Tongue (tissue), 2 donors: Measurements from ENCODE around the gene LRRC32. TPM values are rescaled to one million over a fixed set of nuclear protein-coding genes. Genes with fewer than 3 reads are reported as not detected.
"Not testable (repeated sequence)": the region's sequence is repeated elsewhere in the genome, so short reads cannot be mapped to it uniquely, and the experiment has no call there.

ENCODE experiments used
- DNase-seq: peaks from one replicate; pipeline ENCODE4 v3.0.0-alpha.2; 2015
- total RNA-seq: library from RNA; depleted of rRNA; stranded (reverse); fragments of >200 nt; gene quantifications from one replicate; pipeline ENCODE4 v1.2.3, GENCODE V29; 2014

LRRC32 gene
- total RNA-seq, 1 donor from 2014 or later: 22.1 TPM

DNA sequence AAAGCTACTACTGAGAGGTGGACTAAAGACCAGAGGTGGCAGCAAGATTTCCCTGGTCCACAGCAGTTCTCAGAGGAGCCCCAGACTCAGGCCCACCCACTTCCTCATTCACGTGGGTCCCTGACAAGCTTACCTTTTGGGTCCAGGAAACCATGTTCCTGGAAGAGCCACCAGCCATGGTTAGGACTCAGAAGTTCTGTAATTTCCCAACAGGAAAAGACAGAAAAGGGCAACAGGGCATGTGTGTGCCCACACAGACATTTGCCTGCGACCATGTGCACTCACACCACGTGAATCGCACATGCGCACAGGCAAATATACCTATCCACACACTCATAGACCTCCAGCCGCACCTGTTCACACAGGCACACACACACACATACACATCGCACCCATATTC lies 42.9 kb downstream of the LRRC32 start:
- DNase-seq: no peak

DNA sequence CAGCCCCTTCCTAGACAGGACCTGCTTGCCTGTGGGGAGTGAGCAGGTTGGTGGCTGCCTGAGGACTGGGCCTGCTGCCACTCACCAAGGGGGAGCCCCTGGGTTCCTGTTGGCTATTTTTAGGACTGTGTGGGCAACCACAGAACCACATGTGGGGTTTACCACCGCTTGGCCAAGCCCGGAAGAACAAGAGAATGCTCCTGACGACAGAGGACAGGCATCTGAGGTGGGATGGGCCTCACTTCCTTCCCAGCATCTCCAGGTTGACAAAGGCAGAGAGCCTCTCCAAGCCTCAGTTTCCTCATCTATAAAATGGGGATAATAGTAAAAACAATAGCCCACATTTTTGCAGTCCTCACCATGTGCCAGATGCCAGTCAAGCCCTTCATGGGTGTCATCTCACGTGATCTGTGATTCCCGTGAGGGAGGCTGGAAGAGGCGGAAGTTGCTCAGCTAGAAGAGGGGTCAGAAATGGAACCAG lies 43.6 kb downstream of the LRRC32 start:
- DNase-seq: no peak

DNA sequence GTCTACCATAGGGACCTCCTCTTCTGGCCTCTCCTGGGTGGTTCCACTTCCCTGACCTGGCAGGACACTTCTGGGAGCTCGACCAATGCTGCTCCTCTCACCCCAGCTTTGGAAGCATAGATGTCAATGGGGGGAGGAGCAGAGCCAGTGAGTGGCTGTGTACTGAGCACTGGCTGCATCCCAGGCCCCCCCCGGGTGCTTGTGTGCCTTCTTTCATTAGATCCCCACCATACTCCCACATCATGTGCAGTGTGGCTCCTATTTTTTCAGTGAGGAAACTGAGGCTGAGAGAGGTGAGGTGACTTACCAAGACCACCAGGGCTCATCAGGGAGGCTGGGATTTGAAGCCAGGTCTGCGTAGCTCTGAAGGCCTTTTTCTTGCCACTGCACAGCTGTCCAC lies 44.3 kb downstream of the LRRC32 start:
- DNase-seq: no peak

DNA sequence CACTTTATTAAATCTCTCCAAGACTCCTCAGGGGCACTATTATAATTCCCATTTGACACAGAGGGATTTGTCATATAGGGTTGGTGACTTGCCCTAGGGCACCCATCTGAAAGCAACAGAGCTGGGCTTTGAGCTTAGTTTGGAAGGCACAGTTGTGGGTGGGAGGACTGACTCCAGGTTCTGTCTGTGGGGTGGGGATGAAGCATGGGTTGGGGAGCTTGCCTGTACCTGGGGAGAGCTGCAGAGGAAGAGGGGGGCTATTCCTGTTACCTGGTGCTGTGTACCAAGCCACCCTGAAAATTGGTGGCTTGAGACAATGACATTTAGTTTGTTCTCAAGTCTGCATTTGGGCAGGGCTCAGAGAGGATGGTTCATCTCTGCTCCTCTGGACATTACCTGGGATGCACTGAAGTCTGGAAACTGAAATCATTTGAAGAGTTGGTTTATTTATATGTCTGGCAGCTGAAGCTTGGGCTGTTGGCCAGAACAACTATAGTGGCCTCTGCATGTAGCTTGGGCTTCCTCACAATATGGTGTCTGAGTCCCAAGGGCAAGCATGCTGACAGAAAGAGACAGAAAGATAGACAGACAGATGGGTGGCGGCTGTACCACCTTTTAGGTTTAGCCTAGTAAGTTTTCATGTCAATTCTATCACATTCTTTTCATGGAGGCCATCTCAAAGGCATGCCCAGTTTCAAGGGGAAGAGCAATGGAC lies 44.9 kb downstream of the LRRC32 start:
- no peak for DNase-seq

DNA sequence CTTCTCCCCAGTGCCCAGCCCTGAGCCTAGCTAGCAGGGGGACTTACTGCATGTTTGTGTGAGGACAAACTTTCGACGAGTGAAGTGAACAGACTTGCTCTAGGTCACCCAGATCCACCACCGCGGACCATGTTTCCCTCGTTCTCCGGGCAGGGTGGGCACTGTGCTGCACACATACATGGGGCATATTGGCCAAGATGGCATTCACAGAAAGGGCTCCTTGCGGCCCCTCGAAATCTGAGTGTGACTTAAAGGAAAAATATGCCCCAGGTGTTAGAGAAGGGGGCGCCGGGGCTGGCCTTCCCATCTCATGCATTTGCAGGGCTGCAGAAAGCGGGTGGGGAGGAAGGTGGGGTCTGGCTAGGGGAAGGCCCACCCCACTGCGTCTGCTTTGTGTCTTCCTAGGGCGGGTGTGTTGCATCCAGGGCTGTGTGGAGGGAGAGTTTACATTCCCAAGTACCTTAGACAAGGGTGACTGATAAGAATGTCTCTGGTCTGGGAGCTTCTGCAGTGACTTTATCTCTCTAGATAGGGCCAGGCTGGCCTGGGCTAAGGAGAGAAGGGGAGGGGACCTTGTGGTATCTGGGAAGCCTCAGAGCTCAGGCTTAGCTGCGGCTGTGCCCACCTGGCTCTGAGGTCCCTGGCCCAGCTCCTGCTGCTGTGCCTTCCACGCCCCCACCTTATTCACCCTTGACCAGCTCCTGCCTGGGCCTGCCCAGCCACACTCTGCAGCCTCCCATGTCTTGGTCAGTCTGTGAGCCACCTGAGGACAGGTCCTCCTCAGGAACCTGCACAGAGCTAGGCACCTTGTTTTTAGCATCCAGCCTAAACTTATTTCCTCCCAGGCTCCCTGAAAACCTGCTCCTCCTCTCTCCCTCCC lies 45.8 kb downstream of the LRRC32 start:
- no peak for DNase-seq

DNA sequence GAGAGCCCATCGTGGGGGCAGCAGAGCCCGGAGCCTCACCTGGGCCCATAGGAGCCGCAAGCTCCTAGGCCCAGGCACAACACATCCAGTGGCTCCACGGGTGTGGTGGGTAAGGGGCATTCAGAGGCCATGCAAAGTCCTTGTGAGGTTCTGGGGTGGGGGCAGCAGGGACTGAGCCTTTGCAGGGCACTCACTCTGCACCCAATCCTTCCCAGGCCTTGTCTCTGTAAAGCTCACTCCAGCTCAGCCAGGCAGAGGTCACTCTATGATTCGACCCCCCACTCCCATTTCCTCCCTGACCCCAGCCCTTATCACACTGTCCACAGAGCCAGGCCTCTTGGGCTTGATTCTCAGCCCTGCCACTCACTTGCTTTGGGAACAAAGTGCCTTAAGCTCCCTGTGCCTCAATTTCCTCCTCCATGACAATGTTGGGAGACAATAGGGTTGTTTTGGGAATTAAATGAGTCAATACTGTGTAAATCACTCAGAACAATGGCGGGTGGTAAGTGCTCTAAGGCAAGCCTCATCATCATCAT lies 46.6 kb downstream of the LRRC32 start:
- no peak for DNase-seq

DNA sequence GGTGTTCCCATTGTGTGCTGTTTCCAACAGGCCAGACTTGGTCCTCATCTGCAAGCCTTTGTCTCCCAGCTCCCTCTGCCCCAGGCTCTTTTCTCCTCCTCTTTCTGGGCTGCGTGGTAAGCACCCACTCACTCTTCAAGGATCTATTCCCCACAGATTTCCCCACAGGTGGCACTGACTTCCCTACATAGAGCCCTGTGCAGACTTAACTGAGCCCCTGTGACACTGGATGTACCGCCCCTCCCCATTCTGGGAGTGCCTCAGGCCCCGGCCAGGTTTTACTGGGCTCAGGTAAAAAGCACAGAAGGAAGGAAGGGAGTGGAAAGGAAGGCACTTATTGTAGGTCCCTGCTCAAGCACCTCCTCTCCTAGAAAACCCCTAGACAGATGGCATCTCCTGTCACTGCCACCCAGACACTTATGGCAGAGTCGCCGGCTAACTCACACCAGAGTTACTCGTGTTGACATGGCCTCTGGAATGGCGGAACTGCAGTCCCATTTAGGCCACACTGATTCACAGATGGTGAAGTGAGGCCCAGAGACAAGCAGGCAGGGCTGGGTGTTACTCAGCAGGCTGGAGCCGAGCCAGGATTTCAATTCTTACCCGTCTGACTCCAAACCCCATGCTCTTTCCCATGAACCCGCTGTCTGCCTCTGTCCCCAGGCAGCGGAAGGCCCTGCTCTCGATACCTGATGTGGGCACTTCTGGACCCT lies 47.2 kb downstream of the LRRC32 start:
- no peak for DNase-seq

DNA sequence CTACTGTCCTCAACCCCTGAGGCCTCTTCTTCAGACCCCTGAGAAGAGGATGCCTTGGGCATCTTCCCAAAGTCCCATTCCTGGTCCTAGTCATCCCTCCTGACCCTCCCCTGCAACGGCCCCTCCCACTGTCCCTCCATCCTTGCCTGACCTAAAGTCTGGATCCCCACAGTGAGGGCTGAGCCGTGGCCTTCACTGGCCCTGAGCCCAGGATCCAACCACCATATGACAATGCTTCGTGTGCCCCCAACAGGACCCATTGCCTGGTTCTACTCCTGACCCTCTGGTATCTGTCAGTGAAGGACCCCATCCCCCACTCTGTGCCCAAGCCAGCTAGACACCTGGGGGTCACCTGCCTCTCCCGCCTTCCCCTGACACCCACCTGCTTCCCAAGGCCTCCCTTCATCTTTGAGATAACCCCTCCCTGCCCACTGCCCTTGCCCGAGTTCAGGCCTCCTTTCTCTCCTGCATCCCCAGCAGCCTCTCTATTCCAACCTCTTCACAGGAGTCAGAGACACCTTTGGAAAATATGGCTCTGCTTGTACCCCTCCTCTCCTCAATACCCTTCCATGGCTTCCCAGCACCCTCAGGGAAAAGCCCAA lies 48.0 kb downstream of the LRRC32 start:
- DNase-seq: no peak

DNA sequence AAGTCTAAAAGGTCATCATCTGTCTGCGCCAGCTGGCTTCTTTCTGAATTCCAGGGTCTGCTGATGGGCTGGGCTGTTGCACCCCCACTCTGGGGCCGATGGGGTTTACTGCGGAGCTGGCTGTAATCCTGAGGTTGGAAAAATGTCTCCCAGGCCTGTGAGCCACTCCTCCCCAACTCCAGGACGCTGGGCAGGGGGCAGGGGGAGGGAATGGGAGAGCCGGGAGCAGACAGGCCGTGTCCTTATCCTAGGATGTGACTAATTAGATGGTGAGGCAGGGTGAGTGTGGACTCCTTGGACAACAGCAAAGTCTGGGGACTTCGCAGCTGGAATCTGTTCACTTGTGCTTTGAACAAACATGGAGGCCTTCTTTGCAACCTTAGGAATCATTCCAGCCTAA lies 48.7 kb downstream of the LRRC32 start:
- no peak for DNase-seq

DNA sequence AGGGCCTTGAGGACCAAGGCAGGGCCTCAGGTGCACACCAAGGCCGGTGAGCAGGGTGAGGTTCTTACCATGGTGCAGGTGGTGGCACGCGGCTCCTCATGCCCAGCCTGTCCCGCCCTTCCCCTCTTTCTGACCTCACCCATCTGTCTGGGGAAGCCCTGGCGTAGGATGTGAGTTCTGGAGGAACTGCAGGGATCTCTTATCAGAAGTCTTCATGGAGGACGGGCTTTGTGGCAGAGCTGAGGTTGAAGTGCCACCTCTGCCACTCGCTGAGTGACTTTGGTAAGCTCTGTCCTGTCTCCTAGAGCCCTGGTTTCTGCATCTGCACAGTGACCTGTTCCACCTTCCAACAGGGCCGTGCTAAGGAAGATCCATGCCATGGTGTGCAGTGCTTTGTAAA lies 49.1 kb downstream of the LRRC32 start:
- no peak for DNase-seq

DNA sequence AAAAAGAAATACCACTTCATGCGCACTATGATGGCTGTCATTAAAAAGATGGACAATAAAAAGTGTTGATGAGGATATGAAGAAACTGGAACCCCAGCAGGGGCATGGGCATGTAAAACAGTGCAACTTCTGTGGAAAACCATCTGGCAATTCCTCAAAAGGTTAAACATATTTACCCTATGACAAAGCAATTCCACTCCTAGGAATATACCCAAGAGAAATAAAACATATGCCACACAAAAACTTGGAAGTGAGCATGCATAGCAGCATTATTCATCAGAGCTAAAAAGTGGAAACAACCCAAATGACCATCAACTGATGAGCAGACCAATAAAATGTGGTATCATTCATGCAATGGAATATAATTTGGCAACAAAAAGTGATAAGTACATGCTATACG lies 50.1 kb downstream of the LRRC32 start:
- no peak for DNase-seq

DNA sequence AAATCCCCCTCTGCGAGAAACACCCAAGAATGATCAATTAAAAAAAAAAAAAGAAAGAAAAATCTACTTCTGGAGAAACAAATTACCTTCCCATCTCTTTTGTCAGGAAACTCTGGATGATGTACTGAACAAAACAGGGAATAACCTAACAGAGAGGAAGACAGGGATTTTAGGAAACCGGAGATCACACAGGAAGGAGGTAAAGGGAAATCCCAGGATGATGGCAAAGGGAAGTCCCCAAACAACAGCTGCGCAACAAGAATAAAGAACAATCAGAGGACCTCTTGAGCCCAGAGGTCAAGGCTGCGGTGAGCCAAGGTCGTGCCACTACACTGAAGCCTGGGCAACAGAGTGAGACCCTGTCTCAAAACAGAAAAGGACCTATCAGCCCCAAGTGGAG lies 50.7 kb downstream of the LRRC32 start:
- DNase-seq: not testable (repeated sequence)

DNA sequence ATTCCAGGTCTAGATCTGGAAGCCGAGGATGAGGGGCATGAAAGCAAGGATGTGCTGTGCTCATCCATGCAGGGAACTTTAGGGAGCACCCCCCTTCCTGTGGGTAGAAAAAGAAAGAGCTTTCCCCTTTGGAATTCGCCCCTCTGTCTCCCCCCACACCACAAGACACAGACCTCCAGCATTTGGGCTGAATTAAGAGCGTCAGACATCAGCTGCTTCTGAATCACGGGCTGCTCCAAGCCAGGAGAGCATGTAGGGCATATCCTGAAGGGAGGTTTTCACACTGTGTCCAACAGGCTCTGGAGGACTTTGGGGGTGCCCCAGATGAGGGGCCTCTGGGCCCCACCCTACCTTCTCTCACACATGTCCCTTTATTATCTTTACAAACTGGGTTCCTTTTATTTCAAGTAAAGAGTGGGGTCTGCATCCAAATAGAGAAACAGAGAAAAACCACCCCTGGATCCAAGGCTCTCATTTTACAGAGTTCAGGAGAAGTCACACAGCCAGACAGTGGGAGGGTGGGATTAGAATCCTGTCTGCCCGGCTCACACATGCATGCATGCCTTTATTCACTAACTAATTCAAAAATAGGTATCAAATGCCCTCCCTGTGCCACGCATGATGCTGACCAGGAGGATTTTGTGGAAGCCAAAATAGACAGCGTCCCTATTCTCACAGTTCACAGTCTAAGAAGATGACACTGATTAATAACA lies 52.8 kb downstream of the LRRC32 start:
- no peak for DNase-seq

DNA sequence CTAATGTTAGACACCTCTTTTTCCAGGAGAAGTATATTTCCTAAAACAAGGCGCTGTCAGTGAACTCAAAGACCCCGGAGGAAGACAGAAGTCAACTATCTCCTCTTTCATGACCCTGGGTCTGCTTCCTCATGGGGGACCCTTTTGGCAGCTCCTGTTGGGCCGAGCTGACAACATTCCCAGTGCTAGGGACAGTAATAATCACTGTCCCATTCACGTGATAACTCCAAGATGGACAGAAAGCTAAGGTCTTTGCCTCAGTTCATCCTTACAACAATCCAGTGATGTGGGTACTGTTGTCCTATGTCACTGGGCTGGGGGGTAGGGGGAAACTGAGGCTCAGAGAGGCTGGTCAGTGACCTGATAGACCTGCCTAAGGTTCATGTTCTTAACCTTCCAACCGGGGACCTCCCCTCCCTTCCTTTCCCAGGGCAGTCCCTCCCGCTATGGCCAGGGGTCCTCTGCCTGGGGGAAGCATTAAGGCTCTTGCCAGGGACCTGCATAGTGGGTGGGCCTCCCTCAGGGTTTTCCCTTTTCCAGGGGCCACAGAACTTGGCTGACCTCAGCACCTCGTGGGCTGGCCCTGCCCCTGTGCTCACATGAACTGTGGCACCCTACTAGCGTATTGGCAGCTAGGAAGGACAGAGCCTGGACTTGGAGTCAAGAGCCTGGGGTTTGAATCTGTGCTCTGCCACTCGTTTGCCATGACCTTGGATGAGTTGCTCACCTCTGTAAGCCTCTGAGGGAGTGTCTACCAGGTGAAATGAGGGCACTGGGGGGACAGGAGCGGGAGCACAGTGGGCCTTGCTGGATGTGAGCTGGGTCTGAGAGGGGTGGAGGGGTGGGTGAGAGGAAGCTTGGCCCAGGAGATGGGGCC lies 53.6 kb downstream of the LRRC32 start:
- DNase-seq: no peak

DNA sequence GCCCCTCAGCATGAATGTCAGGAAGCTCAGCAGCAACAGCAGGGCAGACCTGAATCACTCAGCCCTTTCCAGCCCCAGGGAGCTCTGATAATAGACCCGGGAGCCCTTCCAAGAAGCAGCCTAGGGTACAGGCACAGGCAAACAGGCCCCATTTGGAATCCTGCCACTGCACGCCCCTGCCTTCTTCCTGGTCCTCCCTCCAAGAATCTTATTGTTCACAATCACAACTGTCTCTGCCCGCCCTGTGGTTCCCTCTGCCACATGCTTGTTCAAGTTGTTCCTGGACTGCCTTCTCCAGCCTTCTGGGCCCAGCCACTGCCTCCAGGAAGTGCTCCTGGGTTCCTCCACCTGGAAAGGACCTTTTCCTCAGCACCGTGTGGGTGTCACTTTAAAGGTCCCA lies 54.6 kb downstream of the LRRC32 start:
- DNase-seq: no peak

DNA sequence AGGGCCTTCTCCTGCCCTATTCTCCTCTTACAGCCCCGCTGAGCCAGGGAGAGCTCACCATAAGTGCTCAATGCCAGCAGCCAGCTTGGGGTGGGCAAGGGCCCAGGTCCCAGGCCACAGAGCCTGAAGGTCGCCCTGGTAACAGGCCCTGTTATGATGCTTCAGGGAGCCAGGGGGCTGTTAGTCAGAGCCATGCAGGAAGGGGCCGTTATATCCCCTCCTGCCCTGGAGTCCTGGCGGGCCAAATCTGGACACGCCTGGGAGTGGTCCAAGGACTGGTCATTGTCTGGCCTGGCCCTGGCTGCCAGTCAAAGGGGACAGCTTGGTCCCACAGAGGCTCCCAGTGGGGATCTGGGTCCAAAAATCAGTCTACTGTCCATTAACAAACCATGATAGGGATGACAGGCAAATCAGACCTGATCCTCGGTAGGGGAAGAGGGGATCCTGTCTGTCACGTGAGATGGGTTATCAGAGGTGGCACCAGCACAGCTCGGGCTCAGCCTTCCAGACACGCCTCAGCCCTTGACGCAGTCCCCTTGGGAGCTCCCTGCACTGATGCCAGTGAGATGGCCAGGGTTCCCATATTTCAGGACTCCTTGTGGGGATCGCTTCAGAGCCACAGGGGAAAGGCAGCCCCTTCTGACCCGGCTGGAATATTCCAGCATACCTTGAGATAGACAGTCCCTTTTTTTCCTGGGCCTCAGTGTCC lies 55.9 kb downstream of the LRRC32 start:
- DNase-seq: no peak

DNA sequence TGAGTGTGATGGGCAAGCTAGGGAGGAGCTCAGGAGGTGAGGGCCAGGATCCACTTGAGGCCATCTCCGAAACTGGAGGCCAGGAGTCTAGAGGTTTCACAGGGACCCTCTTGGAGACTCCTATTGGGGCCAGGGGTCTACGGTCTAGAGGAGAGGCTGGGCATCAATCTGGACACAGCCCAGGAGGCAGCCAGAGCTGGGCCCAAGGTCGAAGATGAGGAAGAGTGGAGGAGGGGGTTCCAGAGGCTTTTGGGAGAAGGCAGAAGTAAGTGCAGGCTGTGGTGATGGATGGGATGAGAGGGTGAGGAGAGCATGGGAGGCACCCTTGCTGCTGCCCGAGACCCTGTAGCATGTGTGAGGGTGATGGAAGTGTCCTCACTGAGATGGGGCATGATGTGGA lies 56.6 kb downstream of the LRRC32 start:
- DNase-seq: no peak

DNA sequence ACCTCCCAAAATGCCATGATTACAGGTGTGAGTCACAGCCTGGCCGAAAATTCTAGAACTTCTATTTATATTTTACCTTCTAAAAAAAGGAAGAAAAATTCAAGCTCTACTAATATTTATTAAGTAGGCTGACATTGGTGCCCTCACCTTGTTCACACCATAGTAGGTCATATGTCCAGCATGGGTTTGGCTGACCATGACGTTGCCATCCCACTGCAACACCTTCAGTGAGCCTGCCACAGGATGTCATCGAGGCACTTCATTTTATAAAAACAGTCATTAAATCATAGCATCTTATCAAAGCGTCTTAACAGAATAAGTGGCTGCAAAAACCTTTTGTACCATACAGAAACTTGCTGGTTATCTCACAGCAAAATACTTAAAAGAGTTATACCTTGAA lies 58.3 kb downstream of the LRRC32 start:
- DNase-seq: no peak

DNA sequence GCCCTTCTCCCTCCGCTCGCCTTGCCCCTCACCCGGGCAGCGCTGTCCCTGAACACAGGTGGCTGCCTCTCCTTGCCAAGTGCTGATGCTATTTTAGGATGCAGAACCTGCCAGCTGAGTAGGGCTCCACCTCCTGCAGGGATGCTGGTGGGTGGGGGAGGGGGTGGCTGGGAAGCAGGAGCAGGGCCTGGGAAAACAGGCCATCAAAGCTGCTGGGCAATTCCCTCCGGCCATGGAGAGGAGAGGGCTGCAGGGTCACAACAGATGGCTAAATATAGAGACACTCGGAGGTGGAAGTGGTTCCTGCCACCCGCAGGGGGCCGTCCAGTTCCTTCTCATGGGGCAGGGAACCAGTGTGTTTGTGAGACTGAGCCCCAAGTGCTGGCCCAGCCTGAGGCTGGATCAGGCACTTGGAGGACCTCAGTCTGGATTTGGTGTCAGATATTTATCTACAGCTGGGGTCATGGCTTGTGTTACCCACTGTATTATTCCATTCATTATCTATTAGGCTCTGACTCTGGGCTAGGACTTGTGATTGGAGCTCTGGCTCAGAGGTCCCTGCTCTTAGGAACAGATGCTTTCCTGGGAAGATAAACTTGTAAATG lies 59.6 kb downstream of the LRRC32 start:
- DNase-seq: no peak
